Astrocyte (in vitro differentiated cells and primary cell): ENCODE measurements around the gene CR1L. TPM values are rescaled to one million over a fixed set of nuclear protein-coding genes. Genes with fewer than 3 reads are reported as not detected.
"Not testable (repeated sequence)": the region's sequence is repeated elsewhere in the genome, so short reads cannot be mapped to it uniquely, and the experiment has no call there.

Experiments used
- DNase-seq: peaks from one replicate; pipeline ENCODE4 v3.0.0-alpha.2; 2010; ENCODE audit warnings: low read depth
- FAIRE-seq: peaks from 2 replicates; lab custom pipeline; 2011; peaks lifted over from hg19 to GRCh38; lab: Jason Lieb, UNC
- H2AFZ ChIP-seq: 2 replicates; pipeline ENCODE4 v1.6.0; 2012; ENCODE audit warnings: low read depth, low read length, inconsistent platforms
- H3K27ac ChIP-seq: 2 replicates; pipeline ENCODE4 v1.5.1; 2011; ENCODE audit warnings: low read depth, low read length, inconsistent platforms
- H3K27me3 ChIP-seq: 2 replicates; pipeline ENCODE4 v1.6.0; 2011; ENCODE audit warnings: low read length, inconsistent platforms; ENCODE audit not compliant: insufficient read depth
- H3K36me3 ChIP-seq: 2 replicates; pipeline ENCODE4 v1.5.1; 2011; ENCODE audit warnings: low read length, inconsistent platforms; ENCODE audit not compliant: insufficient read depth
- H3K4me1 ChIP-seq: 2 replicates; pipeline ENCODE4 v1.5.1; 2011; ENCODE audit warnings: low read length, inconsistent platforms; ENCODE audit not compliant: insufficient read depth
- H3K4me2 ChIP-seq: 2 replicates; pipeline ENCODE4 v1.6.0; 2012; ENCODE audit warnings: low read length, inconsistent platforms
- H3K4me3 ChIP-seq: 2 replicates; pipeline ENCODE4 v1.5.1; 2011; ENCODE audit warnings: low read depth, mild to moderate bottlenecking, low read length, inconsistent platforms; ENCODE audit not compliant: insufficient read depth
- H3K79me2 ChIP-seq: 2 replicates; pipeline ENCODE4 v1.6.0; 2012; ENCODE audit warnings: mild to moderate bottlenecking, low read length, inconsistent platforms; ENCODE audit not compliant: insufficient read depth
- H3K9ac ChIP-seq: 2 replicates; pipeline ENCODE4 v1.6.0; 2012; ENCODE audit warnings: mild to moderate bottlenecking, low read length, inconsistent platforms
- H3K9me3 ChIP-seq: 2 replicates; pipeline ENCODE4 v1.5.1; 2012; ENCODE audit warnings: low read depth, mild to moderate bottlenecking, low read length, inconsistent platforms; ENCODE audit not compliant: insufficient read depth
- H4K20me1 ChIP-seq: 2 replicates; pipeline ENCODE4 v1.6.0; 2012; ENCODE audit warnings: low read length, inconsistent platforms; ENCODE audit not compliant: insufficient read depth
- H3K27ac Mint-ChIP-seq: one replicate; pipeline ENCODE4 v1.8.0; 2021; ENCODE audit warnings: mild to moderate bottlenecking, mixed read lengths; ENCODE audit not compliant: unreplicated experiment
- H3K27me3 Mint-ChIP-seq: one replicate; pipeline ENCODE4 v1.8.0; 2021; ENCODE audit warnings: low read depth, mixed read lengths; ENCODE audit not compliant: unreplicated experiment
- H3K36me3 Mint-ChIP-seq: one replicate; pipeline ENCODE4 v1.8.0; 2021; ENCODE audit warnings: low read depth, mixed read lengths; ENCODE audit not compliant: unreplicated experiment
- H3K4me1 Mint-ChIP-seq: one replicate; pipeline ENCODE4 v1.8.0; 2021; ENCODE audit warnings: low read depth, mixed read lengths; ENCODE audit not compliant: unreplicated experiment
- H3K4me3 Mint-ChIP-seq: one replicate; pipeline ENCODE4 v1.8.0; 2021; ENCODE audit warnings: mild to moderate bottlenecking, moderate library complexity, mixed read lengths; ENCODE audit not compliant: unreplicated experiment
- H3K9me3 Mint-ChIP-seq: one replicate; pipeline ENCODE4 v1.8.0; 2021; ENCODE audit warnings: mild to moderate bottlenecking, mixed read lengths; ENCODE audit not compliant: unreplicated experiment
- EZH2 ChIP-seq: IDR thresholded peaks from 2 replicates; pipeline ENCODE4 v1.6.1; 2012; ENCODE audit warnings: mild to moderate bottlenecking, low read length, inconsistent platforms; ENCODE audit not compliant: insufficient read depth
- total RNA-seq: library from RNA; stranded (reverse); gene quantifications from 2 replicates; pipeline ENCODE4 v1.2.1, GENCODE V29; 2021
- TF ChIP-seq, protein P1 (sequence below): IDR thresholded peaks from 2 replicates; pipeline ENCODE4 v1.5.1; 2011; ENCODE audit warnings: low read depth, mild to moderate bottlenecking, inconsistent platforms, low read length, moderate library complexity; ENCODE audit not compliant: insufficient read depth

CR1L gene
- total RNA-seq, 1 donor from 2014 or later = not detected

DNA sequence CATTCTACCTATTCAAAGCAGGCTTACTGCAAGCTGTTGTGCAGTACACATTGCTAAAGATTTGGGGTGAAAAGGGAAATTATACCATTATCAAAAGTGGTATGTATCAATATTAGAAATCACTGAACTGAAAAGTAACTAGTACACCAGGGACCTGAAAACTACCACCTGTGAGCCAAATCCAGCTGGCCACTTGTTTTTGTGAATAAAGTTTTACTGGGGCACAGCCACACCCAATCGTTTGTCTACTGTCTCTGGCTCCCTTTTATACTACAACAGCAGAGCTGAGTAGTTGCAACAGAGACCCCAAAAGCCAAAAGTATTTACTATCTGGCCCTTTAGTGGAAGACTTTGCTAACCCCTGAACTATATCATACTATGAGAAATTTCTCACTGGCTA is 13.8 kb upstream of the CR1L start:
- no peak overlapping the region for H3K4me3 ChIP-seq
- no peaks in the 10 kb centered on the region for H3K9me3 Mint-ChIP-seq
- no peaks in the 10 kb centered on the region for H3K9me3 ChIP-seq
- no peaks in the 10 kb centered on the region for H3K36me3 Mint-ChIP-seq
- H3K4me2 ChIP-seq = no peak overlapping the region
- H3K36me3 ChIP-seq = no peaks in the 10 kb centered on the region
- no peak overlapping the region for H3K4me3 Mint-ChIP-seq
- DNase-seq = no peak
- TF ChIP-seq EZH2 = no peak
- TF ChIP-seq, protein P1, sequence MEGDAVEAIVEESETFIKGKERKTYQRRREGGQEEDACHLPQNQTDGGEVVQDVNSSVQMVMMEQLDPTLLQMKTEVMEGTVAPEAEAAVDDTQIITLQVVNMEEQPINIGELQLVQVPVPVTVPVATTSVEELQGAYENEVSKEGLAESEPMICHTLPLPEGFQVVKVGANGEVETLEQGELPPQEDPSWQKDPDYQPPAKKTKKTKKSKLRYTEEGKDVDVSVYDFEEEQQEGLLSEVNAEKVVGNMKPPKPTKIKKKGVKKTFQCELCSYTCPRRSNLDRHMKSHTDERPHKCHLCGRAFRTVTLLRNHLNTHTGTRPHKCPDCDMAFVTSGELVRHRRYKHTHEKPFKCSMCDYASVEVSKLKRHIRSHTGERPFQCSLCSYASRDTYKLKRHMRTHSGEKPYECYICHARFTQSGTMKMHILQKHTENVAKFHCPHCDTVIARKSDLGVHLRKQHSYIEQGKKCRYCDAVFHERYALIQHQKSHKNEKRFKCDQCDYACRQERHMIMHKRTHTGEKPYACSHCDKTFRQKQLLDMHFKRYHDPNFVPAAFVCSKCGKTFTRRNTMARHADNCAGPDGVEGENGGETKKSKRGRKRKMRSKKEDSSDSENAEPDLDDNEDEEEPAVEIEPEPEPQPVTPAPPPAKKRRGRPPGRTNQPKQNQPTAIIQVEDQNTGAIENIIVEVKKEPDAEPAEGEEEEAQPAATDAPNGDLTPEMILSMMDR = no peak
- no peaks in the 10 kb centered on the region for H4K20me1 ChIP-seq
- no peak overlapping the region for H3K27ac Mint-ChIP-seq
- H3K27ac ChIP-seq = no peak overlapping the region
- no peaks in the 10 kb centered on the region for H3K27me3 ChIP-seq
- no peaks in the 10 kb centered on the region for H3K79me2 ChIP-seq
- H2AFZ ChIP-seq = no peak overlapping the region
- FAIRE-seq = no peak
- H3K4me1 ChIP-seq = no peaks in the 10 kb centered on the region
- H3K9ac ChIP-seq = no peak overlapping the region
- peaks cover 6% of the 10 kb centered on the region for H3K27me3 Mint-ChIP-seq
- peaks cover 2% of the 10 kb centered on the region for H3K4me1 Mint-ChIP-seq

DNA sequence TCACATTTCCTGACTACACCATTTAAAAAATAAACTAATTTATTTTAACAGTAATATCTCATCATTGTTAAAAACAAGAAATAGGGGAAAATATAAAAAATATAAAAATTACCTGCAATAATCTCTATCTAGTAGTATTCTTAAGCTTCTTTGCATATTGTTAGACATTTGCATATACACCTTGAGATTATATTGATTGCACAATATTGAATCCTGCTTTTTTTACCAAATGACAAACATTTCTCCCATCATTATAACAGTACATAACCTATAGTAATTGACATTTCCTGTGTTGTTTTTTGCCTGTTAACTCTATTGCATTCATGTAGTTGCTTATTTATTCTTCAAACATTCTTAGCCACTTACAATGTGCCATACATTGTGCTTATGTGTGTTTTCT is 11.7 kb upstream of the CR1L start:
- Mint-ChIP-seq H3K9me3 (no peaks in the 10 kb centered on the region), H3K36me3 (no peaks in the 10 kb centered on the region), H3K4me1 (peaks cover 2% of the 10 kb centered on the region), H3K27ac (no peak overlapping the region), H3K27me3 (peaks cover 6% of the 10 kb centered on the region), H3K4me3 (no peak overlapping the region)
- no peaks in the 10 kb centered on the region for H3K4me1 ChIP-seq
- H3K27ac ChIP-seq = no peak overlapping the region
- no peaks in the 10 kb centered on the region for H3K36me3 ChIP-seq
- no peaks in the 10 kb centered on the region for H3K79me2 ChIP-seq
- H3K4me3 ChIP-seq = no peak overlapping the region
- H3K27me3 ChIP-seq = no peaks in the 10 kb centered on the region
- no peak for DNase-seq
- no peak overlapping the region for H2AFZ ChIP-seq
- H3K9me3 ChIP-seq = no peaks in the 10 kb centered on the region
- TF ChIP-seq EZH2 = no peak
- TF ChIP-seq, protein P1 = no peak
- no peak overlapping the region for H3K4me2 ChIP-seq
- no peaks in the 10 kb centered on the region for H4K20me1 ChIP-seq
- H3K9ac ChIP-seq = no peak overlapping the region
- no peak for FAIRE-seq

DNA sequence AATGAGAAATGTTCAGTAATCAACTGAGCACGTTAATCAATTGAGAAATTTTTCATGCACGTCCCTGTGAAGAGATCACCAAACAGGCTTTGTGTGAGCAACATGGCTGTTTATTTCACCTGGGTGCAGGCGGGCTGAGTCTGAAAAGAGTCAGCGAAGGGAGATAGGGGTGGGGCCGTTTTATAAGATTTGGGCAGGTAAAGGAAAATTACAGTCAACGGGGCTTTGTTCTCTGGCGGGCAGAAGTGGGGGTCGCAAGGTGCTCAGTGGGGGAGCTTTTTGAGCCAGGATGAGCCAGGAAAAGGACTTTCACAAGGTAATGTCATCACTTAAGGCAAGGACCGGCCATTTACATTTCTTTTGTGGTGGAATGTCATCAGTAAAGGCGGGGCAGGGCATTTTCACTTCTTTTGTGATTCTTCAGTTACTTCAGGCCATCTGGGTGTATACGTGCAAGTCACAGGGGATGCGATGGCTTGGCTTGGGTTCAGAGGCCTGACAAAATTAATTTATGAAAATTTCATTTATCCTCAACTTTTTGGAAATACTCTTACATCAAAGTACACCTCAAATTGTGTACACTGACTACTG is 11.1 kb upstream of the CR1L start:
- H3K36me3 Mint-ChIP-seq, H3K4me1 ChIP-seq, H2AFZ ChIP-seq, DNase-seq, H3K27me3 ChIP-seq, H3K79me2 ChIP-seq, H3K27me3 Mint-ChIP-seq, H3K4me3 ChIP-seq, H3K4me3 Mint-ChIP-seq, H3K27ac ChIP-seq, H3K4me1 Mint-ChIP-seq, H3K9me3 ChIP-seq, H4K20me1 ChIP-seq, H3K9ac ChIP-seq, H3K27ac Mint-ChIP-seq, H3K36me3 ChIP-seq, FAIRE-seq, H3K4me2 ChIP-seq, H3K9me3 Mint-ChIP-seq: not testable (repeated sequence)

DNA sequence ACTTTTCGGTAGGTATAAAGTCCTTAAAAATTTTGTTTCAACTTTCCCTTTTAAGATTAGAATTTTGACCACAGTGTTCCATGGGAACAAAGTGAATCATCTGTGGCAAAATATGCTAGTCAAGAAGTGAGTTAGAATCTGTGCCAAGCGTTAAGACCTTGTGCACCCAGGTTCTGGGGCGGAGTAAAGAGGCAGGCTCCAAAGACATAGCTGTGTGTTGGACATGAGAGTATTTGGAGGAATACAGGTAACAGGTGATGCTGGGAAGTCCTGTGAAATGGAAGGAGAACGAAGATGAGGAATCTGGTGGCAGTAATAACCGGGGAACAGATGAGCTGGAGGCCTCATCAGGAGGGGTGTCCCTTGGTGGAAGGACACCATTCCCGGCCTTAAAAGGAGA is 10.6 kb upstream of the CR1L start:
- not testable (repeated sequence) for H3K4me3 Mint-ChIP-seq, H3K36me3 ChIP-seq, H3K27me3 Mint-ChIP-seq, FAIRE-seq, H3K27me3 ChIP-seq, DNase-seq, H4K20me1 ChIP-seq, H3K27ac ChIP-seq, H3K27ac Mint-ChIP-seq, H3K9ac ChIP-seq, H3K79me2 ChIP-seq, H3K9me3 ChIP-seq, H2AFZ ChIP-seq, H3K36me3 Mint-ChIP-seq, H3K4me1 ChIP-seq, H3K9me3 Mint-ChIP-seq, H3K4me1 Mint-ChIP-seq, H3K4me3 ChIP-seq, H3K4me2 ChIP-seq

DNA sequence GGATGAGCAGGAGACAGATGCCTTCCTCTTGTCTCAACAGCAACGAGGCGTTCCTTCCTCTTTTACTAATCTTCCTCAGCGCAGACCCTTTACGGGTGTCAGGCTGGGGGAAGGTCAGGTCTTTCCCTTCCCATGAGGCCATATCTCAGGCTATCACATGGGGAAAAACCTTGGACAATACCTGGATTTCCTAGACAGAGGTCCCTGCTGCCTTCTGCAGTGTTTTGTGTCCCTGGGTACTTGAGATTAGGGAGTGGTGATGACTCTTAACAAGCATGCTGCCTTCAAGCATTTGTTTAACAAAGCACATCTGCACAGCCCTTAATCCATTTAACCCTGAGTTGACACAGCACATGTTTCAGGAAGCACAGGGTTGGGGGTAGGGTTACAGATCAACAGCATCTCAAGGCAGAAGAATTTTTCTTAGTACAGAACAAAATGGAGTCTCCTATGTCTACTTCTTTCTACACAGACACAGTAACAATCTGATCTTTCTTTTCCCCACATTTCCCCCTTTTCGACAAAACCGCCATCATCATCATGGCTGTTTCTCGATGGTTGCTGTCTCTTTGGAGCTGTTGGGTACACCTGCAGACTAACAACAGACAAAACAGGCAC is 9.3 kb upstream of the CR1L start:
- H3K9me3 Mint-ChIP-seq, H3K27me3 Mint-ChIP-seq, H3K27ac Mint-ChIP-seq, H4K20me1 ChIP-seq, H3K4me2 ChIP-seq, H3K27ac ChIP-seq, H3K9ac ChIP-seq, H3K4me1 Mint-ChIP-seq, H3K4me3 Mint-ChIP-seq, H2AFZ ChIP-seq, DNase-seq, H3K4me1 ChIP-seq, H3K79me2 ChIP-seq, H3K27me3 ChIP-seq, H3K36me3 Mint-ChIP-seq, H3K9me3 ChIP-seq, FAIRE-seq, H3K36me3 ChIP-seq, H3K4me3 ChIP-seq: not testable (repeated sequence)
